IMR-90 (cell line): ENCODE data around the gene RBM42. TPM values are rescaled to one million over a fixed set of nuclear protein-coding genes. Genes with fewer than 3 reads are reported as not detected.

Source experiments
- ATAC-seq: fragments of 200-7000 bp; cut with Tn5 transposase; 2 replicates; pipeline ENCODE4 v1.9.1; 2020; ENCODE audit warnings: low read depth, mild to moderate bottlenecking, moderate library complexity
- BruUV-seq: library from RNA; stranded (reverse); fragments of 400-500 nt; replicated peaks from 2 replicates; lab custom pipeline; 2021; lab: Mats Ljungman, UMichigan
- CTCF ChIA-PET: fragments of 300-600 bp; formaldehyde crosslinking; extraction: SDS; loops from one replicate; lab custom pipeline; 2021; ENCODE audit warnings: antibody characterized with exemption; lab: Yijun Ruan, JAX
- POLR2A ChIA-PET: fragments of 300-600 bp; sonication (Branson Sonifier 250); formaldehyde crosslinking; loops from one replicate; lab custom pipeline; 2022; ENCODE audit warnings: antibody characterized with exemption; ENCODE audit not compliant: unreplicated experiment; lab: Charles Lee
- DNase-seq: peaks from one replicate; pipeline ENCODE4 v3.0.0; 2013
- H2AFZ ChIP-seq: replicated peaks from 2 replicates; pipeline ENCODE3; 2013; ENCODE audit warnings: low read length, mild to moderate bottlenecking; ENCODE audit not compliant: poor library complexity
- H2AK5ac ChIP-seq: 2 replicates; pipeline ENCODE4 v1.6.1; 2013; ENCODE audit warnings: low read depth, low read length, inconsistent platforms
- H2AK9ac ChIP-seq: replicated peaks from 2 replicates; pipeline ENCODE3; 2013; ENCODE audit warnings: mild to moderate bottlenecking, low read depth, low read length, moderate library complexity; ENCODE audit not compliant: poor library complexity
- H2BK120ac ChIP-seq: 2 replicates; pipeline ENCODE4 v1.6.1; 2013; ENCODE audit warnings: low read depth, low read length, inconsistent platforms
- H2BK15ac ChIP-seq: 3 replicates; pipeline ENCODE4 v1.6.1; 2013; ENCODE audit warnings: low read depth, low read length, inconsistent platforms
- H2BK20ac ChIP-seq: 2 replicates; pipeline ENCODE4 v1.6.1; 2013; ENCODE audit warnings: low read depth, mild to moderate bottlenecking, inconsistent platforms, low read length, moderate library complexity
- H2BK5ac ChIP-seq: 2 replicates; pipeline ENCODE4 v1.6.1; 2013; ENCODE audit warnings: mild to moderate bottlenecking, low read depth, low read length, inconsistent platforms; ENCODE audit not compliant: poor library complexity, severe bottlenecking
- H3K14ac ChIP-seq: replicated peaks from 2 replicates; pipeline ENCODE4 v1.6.1; 2013; ENCODE audit warnings: low read depth, low read length, inconsistent platforms
- H3K18ac ChIP-seq: 2 replicates; pipeline ENCODE4 v1.6.1; 2013; ENCODE audit warnings: low read depth, low read length, control low read depth
- H3K23ac ChIP-seq: 2 replicates; pipeline ENCODE4 v1.6.1; 2013; ENCODE audit warnings: low read depth, low read length, inconsistent platforms
- H3K27ac ChIP-seq: 2 replicates; pipeline ENCODE4 v1.5.1; 2013; ENCODE audit warnings: mild to moderate bottlenecking, control low read depth, low read length; ENCODE audit not compliant: insufficient read depth
- H3K27me3 ChIP-seq: 2 replicates; pipeline ENCODE4 v1.6.1; 2013; ENCODE audit warnings: low read length; ENCODE audit not compliant: control insufficient read depth, insufficient read depth
- H3K36me3 ChIP-seq: 2 replicates; pipeline ENCODE4 v1.6.1; 2013; ENCODE audit warnings: low read length, mixed read lengths; ENCODE audit not compliant: control insufficient read depth, insufficient read depth
- H3K4ac ChIP-seq: 2 replicates; pipeline ENCODE4 v1.6.1; 2013; ENCODE audit warnings: low read depth, low read length, inconsistent platforms
- H3K4me1 ChIP-seq: 2 replicates; pipeline ENCODE4 v1.6.1; 2013; ENCODE audit warnings: low read length, mixed read lengths; ENCODE audit not compliant: control insufficient read depth, insufficient read depth
- H3K4me2 ChIP-seq: 2 replicates; pipeline ENCODE4 v1.6.1; 2013; ENCODE audit warnings: low read depth, mild to moderate bottlenecking, control low read depth, low read length, moderate library complexity
- H3K4me3 ChIP-seq: 2 replicates; pipeline ENCODE4 v1.5.1; 2013; ENCODE audit warnings: low read depth, mild to moderate bottlenecking, control low read depth, low read length, moderate library complexity; ENCODE audit not compliant: insufficient read depth
- H3K56ac ChIP-seq: 2 replicates; pipeline ENCODE4 v1.6.1; 2013; ENCODE audit warnings: low read length, inconsistent platforms; ENCODE audit not compliant: insufficient read depth; ENCODE audit errors: extremely low read depth
- H3K79me1 ChIP-seq, 2 experiments: 2 replicates each; pipeline ENCODE4 v1.6.1; 2013; ENCODE audit warnings: low read length in 2 of 2, inconsistent platforms in 1 of 2, low read depth in 1 of 2
- H3K9ac ChIP-seq: 2 replicates; pipeline ENCODE4 v1.6.1; 2013; ENCODE audit warnings: low read depth, low read length, control low read depth
- H3K9me1 ChIP-seq: 2 replicates; pipeline ENCODE4 v1.6.1; 2013; ENCODE audit warnings: low read length, inconsistent platforms; ENCODE audit not compliant: insufficient read depth
- H3K9me3 ChIP-seq: 2 replicates; pipeline ENCODE4 v1.6.1; 2013; ENCODE audit warnings: low read length; ENCODE audit not compliant: control insufficient read depth, insufficient read depth
- H4K20me1 ChIP-seq: 2 replicates; pipeline ENCODE4 v1.6.1; 2013; ENCODE audit warnings: low read length, inconsistent platforms; ENCODE audit not compliant: insufficient read depth
- H4K5ac ChIP-seq: 2 replicates; pipeline ENCODE4 v1.6.1; 2013; ENCODE audit warnings: mild to moderate bottlenecking, low read depth, low read length, control low read depth
- H4K8ac ChIP-seq, 2 experiments: 2 replicates each; pipeline ENCODE4 v1.6.1; 2013; ENCODE audit warnings: low read depth in 2 of 2, low read length in 2 of 2, control low read depth in 1 of 2, inconsistent platforms in 1 of 2
- H4K91ac ChIP-seq: 2 replicates; pipeline ENCODE4 v1.6.1; 2013; ENCODE audit warnings: low read depth, low read length, inconsistent platforms; ENCODE audit not compliant: insufficient read depth
- CHD1 ChIP-seq: IDR thresholded peaks from 2 replicates; pipeline ENCODE4 v1.6.1; 2012; ENCODE audit warnings: low read depth, low read length, improper control_type of control experiment
- FOS ChIP-seq: fragments of 150-350 bp; IDR thresholded peaks from 2 replicates; pipeline ENCODE4 v1.6.1; 2016; ENCODE audit warnings: low read depth, low read length
- MAFK ChIP-seq: IDR thresholded peaks from 2 replicates; pipeline ENCODE4 v1.6.1; 2012; ENCODE audit warnings: low read depth, low read length, improper control_type of control experiment
- POLR2A ChIP-seq: IDR thresholded peaks from 2 replicates; pipeline ENCODE4 v1.6.1; 2012; ENCODE audit warnings: mild to moderate bottlenecking, low read depth, low read length
- RCOR1 ChIP-seq: IDR thresholded peaks from 2 replicates; pipeline ENCODE4 v1.6.1; 2012; ENCODE audit warnings: mild to moderate bottlenecking, low read length, improper control_type of control experiment; ENCODE audit not compliant: insufficient replicate concordance
- SMC3 ChIP-seq: fragments of 150-350 bp; IDR thresholded peaks from 2 replicates; pipeline ENCODE4 v1.6.1; 2016; ENCODE audit warnings: low read depth, mild to moderate bottlenecking, antibody characterized with exemption, low read length, moderate library complexity
- WGBS, 2 experiments: methylation state at CpG; one replicate each; pipeline versions ENCODE4 v1.1.5 to v1.1.7; 2013; ENCODE audit warnings: missing lambda C conversion rate in 2 of 2; ENCODE audit not compliant: insufficient read length in 1 of 2; ENCODE audit errors: extremely low coverage in 2 of 2; 5-methylcytosine and 5-hydroxymethylcytosine counted together
- dilution Hi-C: fragments of 300-500 bp; cut with HindIII; formaldehyde crosslinking; loops from one replicate; pipeline ENCODE4 v1.14.3; 2018; ENCODE audit warnings: low sequenced_read_pairs; ENCODE audit not compliant: unreplicated experiment
- in situ Hi-C: fragments of 300-500 bp; cut with MboI; formaldehyde crosslinking; loops from 3 replicates; pipeline ENCODE4 v1.14.3; 2019; ENCODE audit warnings: low sequenced_read_pairs, inconsistent platforms, mixed read lengths
- intact Hi-C: fragments of 100-400 bp; cut with micrococcal nuclease; formaldehyde crosslinking; loops from 2 replicates; pipeline ENCODE4 v1.10.0; 2022
- polyA plus RNA-seq, 3 experiments: library from polyadenylated mRNA; depleted of rRNA; stranded (reverse); fragments of >200 nt; gene quantifications; 2 replicates each; pipeline ENCODE4 v1.2.3, GENCODE V29; 2012; ENCODE audit warnings: low replicate concordance in 1 of 3
- total RNA-seq: library from RNA; depleted of rRNA; stranded (reverse); fragments of >200 nt; gene quantifications from 2 replicates; pipeline ENCODE4 v1.2.3, GENCODE V29; 2012
- TF ChIP-seq, protein P1 (sequence below): conservative IDR thresholded peaks from 2 replicates; pipeline ENCODE4 v1.5.1; 2012; ENCODE audit warnings: mild to moderate bottlenecking, low read depth, low read length, improper control_type of control experiment

Gene RBM42
- total and polyA plus RNA-seq, 2 of the 4 experiments (the other 2 are of a cell fraction): 19.0 to 41.5 TPM

- no peak overlapping the region for H3K4ac ChIP-seq
- peaks cover 0 to under 1% of the 10 kb centered on the region in 2 experiments; a peak in 1 of 4 replicates for H3K79me1 ChIP-seq
- no peak overlapping the region for H2AK9ac ChIP-seq
- no peaks in the 10 kb centered on the region for H3K36me3 ChIP-seq
- H3K14ac ChIP-seq: no peak overlapping the region
- no peak overlapping the region for H2BK5ac ChIP-seq
- peaks cover 6% of the 10 kb centered on the region for H3K9me3 ChIP-seq
- H3K23ac ChIP-seq: no peak overlapping the region
- no peak overlapping the region for H3K18ac ChIP-seq
- H2AFZ ChIP-seq: no peak overlapping the region
- CTCF ChIA-PET: no interaction called here
- H3K9ac ChIP-seq: no peak overlapping the region
- H3K9me1 ChIP-seq: peaks cover 7% of the 10 kb centered on the region; the same call in 1 of the 2 replicates
- ATAC-seq: no peak
- no peak overlapping the region for H4K91ac ChIP-seq
- H2BK20ac ChIP-seq: no peak overlapping the region
- no peak overlapping the region for H4K5ac ChIP-seq
- dilution Hi-C loops: no loop called here
- no peak overlapping the region for H3K4me2 ChIP-seq
- DNase-seq: no peak
- no peak overlapping the region for H3K4me3 ChIP-seq
- H2AK5ac ChIP-seq: no peak overlapping the region
- 0 out of 2 replicates have a peak, but pooled peaks cover under 1% of the 10 kb centered on the region for H3K27me3 ChIP-seq
- no peak overlapping the region for H3K27ac ChIP-seq
- no peak overlapping the region for H4K8ac ChIP-seq
- no peak for TF ChIP-seq SMC3
- TF ChIP-seq CHD1: no peak
- TF ChIP-seq, protein P1, sequence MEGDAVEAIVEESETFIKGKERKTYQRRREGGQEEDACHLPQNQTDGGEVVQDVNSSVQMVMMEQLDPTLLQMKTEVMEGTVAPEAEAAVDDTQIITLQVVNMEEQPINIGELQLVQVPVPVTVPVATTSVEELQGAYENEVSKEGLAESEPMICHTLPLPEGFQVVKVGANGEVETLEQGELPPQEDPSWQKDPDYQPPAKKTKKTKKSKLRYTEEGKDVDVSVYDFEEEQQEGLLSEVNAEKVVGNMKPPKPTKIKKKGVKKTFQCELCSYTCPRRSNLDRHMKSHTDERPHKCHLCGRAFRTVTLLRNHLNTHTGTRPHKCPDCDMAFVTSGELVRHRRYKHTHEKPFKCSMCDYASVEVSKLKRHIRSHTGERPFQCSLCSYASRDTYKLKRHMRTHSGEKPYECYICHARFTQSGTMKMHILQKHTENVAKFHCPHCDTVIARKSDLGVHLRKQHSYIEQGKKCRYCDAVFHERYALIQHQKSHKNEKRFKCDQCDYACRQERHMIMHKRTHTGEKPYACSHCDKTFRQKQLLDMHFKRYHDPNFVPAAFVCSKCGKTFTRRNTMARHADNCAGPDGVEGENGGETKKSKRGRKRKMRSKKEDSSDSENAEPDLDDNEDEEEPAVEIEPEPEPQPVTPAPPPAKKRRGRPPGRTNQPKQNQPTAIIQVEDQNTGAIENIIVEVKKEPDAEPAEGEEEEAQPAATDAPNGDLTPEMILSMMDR: no peak
- TF ChIP-seq FOS: no peak
- TF ChIP-seq POLR2A: no peak
- TF ChIP-seq RCOR1: no peak
- no peak for TF ChIP-seq MAFK
- no peak overlapping the region for H3K56ac ChIP-seq
- intact Hi-C loops: no loop called here
- no CpG with 5 or more reads among the region's 3 CpGs for WGBS, 2 experiments
- H2BK15ac ChIP-seq: no peak overlapping the region
- H3K4me1 ChIP-seq: no peaks in the 10 kb centered on the region
- in situ Hi-C loops: no loop called here
- H2BK120ac ChIP-seq: no peak overlapping the region
- no TSS peak for BruUV-seq
- H4K20me1 ChIP-seq: no peaks in the 10 kb centered on the region
- POLR2A ChIA-PET: no interaction called here
These were observed 21.2 kb upstream of the RBM42 start for GRCh38 chr19:35607661-35608060.
